MM.1S (cell line): ENCODE results near the gene MRPL28.

ENCODE experiments used
- EZH2 ChIP-seq: fragments of 300-600 bp; sonication (generic); optimal IDR thresholded peaks from 2 replicates; pipeline ENCODE3; 2017; ENCODE audit warnings: low read depth, mild to moderate bottlenecking, antibody characterized with exemption, low read length, mixed read lengths
- EZH2phosphoT487 ChIP-seq: fragments of 300-600 bp; sonication (generic); IDR thresholded peaks from 2 replicates; pipeline ENCODE4 v1.6.1; 2018; ENCODE audit warnings: antibody characterized with exemption, low read length
- TF ChIP-seq, protein P1 (sequence below): fragments of 300-600 bp; sonication (generic); IDR thresholded peaks from 2 replicates; pipeline ENCODE4 v1.5.1; 2016; ENCODE audit warnings: antibody characterized with exemption, low read length, mixed read lengths

DNA sequence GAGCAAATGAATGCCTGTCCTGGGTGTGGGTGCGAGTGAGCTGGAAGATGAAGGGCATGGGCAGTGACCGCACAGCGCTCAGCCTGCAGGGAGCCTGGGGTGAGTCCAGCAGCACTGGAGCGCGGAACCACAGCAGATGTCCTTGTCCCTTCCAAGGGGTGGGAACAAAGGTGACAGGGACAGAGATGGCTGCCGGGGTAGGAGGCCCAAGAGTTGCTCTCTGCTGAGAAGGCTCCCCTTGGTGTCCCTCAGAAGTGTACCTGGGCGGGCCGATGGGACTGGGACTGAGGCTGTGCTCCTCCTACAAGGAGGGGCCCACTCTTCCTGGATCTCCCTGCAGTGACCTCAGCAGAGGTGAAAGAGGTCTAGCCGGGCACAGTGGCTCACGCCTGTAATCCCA lies 19.0 kb upstream of the MRPL28 start:
- TF ChIP-seq, protein P1, sequence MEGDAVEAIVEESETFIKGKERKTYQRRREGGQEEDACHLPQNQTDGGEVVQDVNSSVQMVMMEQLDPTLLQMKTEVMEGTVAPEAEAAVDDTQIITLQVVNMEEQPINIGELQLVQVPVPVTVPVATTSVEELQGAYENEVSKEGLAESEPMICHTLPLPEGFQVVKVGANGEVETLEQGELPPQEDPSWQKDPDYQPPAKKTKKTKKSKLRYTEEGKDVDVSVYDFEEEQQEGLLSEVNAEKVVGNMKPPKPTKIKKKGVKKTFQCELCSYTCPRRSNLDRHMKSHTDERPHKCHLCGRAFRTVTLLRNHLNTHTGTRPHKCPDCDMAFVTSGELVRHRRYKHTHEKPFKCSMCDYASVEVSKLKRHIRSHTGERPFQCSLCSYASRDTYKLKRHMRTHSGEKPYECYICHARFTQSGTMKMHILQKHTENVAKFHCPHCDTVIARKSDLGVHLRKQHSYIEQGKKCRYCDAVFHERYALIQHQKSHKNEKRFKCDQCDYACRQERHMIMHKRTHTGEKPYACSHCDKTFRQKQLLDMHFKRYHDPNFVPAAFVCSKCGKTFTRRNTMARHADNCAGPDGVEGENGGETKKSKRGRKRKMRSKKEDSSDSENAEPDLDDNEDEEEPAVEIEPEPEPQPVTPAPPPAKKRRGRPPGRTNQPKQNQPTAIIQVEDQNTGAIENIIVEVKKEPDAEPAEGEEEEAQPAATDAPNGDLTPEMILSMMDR, result no peak
- TF ChIP-seq EZH2, result no peak
- no peak for TF ChIP-seq EZH2phosphoT487
